ENCODE data around the gene POP4. TPM values are rescaled to one million over a fixed set of nuclear protein-coding genes. Genes with fewer than 3 reads are reported as not detected.

Gene POP4
- total RNA-seq, 6 donors from 2014 or later: 29.3 to 59.6 (median 53.8) TPM

- no peak for TF ChIP-seq CTCF (IDR thresholded peaks at IDR 0.05)
- no peak for TF ChIP-seq POLR2A (IDR thresholded peaks at IDR 0.05)
- TF ChIP-seq POLR2AphosphoS5 (IDR thresholded peaks at IDR 0.05): no peak
- TF ChIP-seq EP300 (IDR thresholded peaks at IDR 0.05): no peak
- DNase-seq: no peak
- WGBS, 2 donors: 72 to 79% methylated on average over 6 of the region's 6 CpGs
Measured at GRCh38 chr19:29634423-29635130, 28.5 kb downstream of the POP4 start.

GRCh38 chr19:29635963-29636362 lies 29.9 kb downstream of the POP4 start:
- 69 to 79% methylated on average over 6 of the region's 6 CpGs for WGBS, 2 donors
- Histone ChIP-seq H3K4me3 (no peak overlapping the region), H3K27ac (no peak overlapping the region), H3K9me3 (no peaks in the 10 kb centered on the region), H3K27me3 (no peaks in the 10 kb centered on the region), H3K4me1 (no peaks in the 10 kb centered on the region), H3K36me3 (no peaks in the 10 kb centered on the region)
- ATAC-seq (ENCODE audit: low FRiP score in 2 of 2) (no peak), DNase-seq (no peak)
- TF ChIP-seq EP300 (IDR thresholded peaks at IDR 0.05) (no peak), POLR2A (IDR thresholded peaks at IDR 0.05) (no peak), POLR2AphosphoS5 (IDR thresholded peaks at IDR 0.05) (no peak)

More at GRCh38 chr19:29634423-29635130, 28.5 kb downstream of the POP4 start:
- Histone ChIP-seq H3K27me3 (no peaks in the 10 kb centered on the region), H3K27ac (no peak overlapping the region), H3K9me3 (no peaks in the 10 kb centered on the region), H3K4me1 (no peaks in the 10 kb centered on the region), H3K36me3 (no peaks in the 10 kb centered on the region), H3K4me3 (no peak overlapping the region)
- no peak for ATAC-seq (ENCODE audit: low FRiP score in 2 of 2)

- ATAC-seq (ENCODE audit: low FRiP score in 2 of 2): no peak
- WGBS, 2 donors: 69 to 74% methylated on average over 9 to 12 of the region's 12 CpGs
- Histone ChIP-seq H3K27ac (no peak overlapping the region), H3K36me3 (no peaks in the 10 kb centered on the region), H3K4me1 (no peaks in the 10 kb centered on the region), H3K27me3 (no peaks in the 10 kb centered on the region), H3K9me3 (no peaks in the 10 kb centered on the region), H3K4me3 (no peak overlapping the region)
- TF ChIP-seq POLR2A (IDR thresholded peaks at IDR 0.05) (no peak), CTCF (IDR thresholded peaks at IDR 0.05) (no peak), POLR2AphosphoS5 (IDR thresholded peaks at IDR 0.05) (no peak), EP300 (IDR thresholded peaks at IDR 0.05) (no peak)
- DNase-seq: no peak
Measured at GRCh38 chr19:29636553-29637360, 30.7 kb downstream of the POP4 start.

GRCh38 chr19:29639086-29639485 lies 33.0 kb downstream of the POP4 start:
- H3K9me3 ChIP-seq: no peaks in the 10 kb centered on the region
- H3K36me3 ChIP-seq: no peaks in the 10 kb centered on the region
- DNase-seq (no peak), ATAC-seq (ENCODE audit: low FRiP score in 2 of 2) (no peak)
- no peak overlapping the region for H3K4me3 ChIP-seq
- WGBS, 2 donors: 88 to 89% methylated on average over 8 of the region's 8 CpGs
- H3K4me1 ChIP-seq: no peaks in the 10 kb centered on the region
- TF ChIP-seq POLR2A (IDR thresholded peaks at IDR 0.05) (no peak), EP300 (IDR thresholded peaks at IDR 0.05) (no peak), POLR2AphosphoS5 (IDR thresholded peaks at IDR 0.05) (no peak), CTCF (IDR thresholded peaks at IDR 0.05) (no peak)
- no peaks in the 10 kb centered on the region for H3K27me3 ChIP-seq
- H3K27ac ChIP-seq: no peak overlapping the region

GRCh38 chr19:29640231-29640630 lies 34.1 kb downstream of the POP4 start:
- no peaks in the 10 kb centered on the region for H3K27me3 ChIP-seq
- H3K9me3 ChIP-seq: no peaks in the 10 kb centered on the region
- ATAC-seq (ENCODE audit: low FRiP score in 2 of 2) (no peak), DNase-seq (no peak)
- H3K4me3 ChIP-seq: no peak overlapping the region
- peaks cover 0 to 2% (median under 1%) of the 10 kb centered on the region in 4 donors for H3K4me1 ChIP-seq
- TF ChIP-seq POLR2A (IDR thresholded peaks at IDR 0.05) (no peak), CTCF (IDR thresholded peaks at IDR 0.05) (no peak), EP300 (IDR thresholded peaks at IDR 0.05) (no peak), POLR2AphosphoS5 (IDR thresholded peaks at IDR 0.05) (no peak)
- H3K36me3 ChIP-seq: no peaks in the 10 kb centered on the region
- 86 to 88% methylated on average over 12 of the region's 12 CpGs for WGBS, 2 donors
- H3K27ac ChIP-seq: no peak overlapping the region

All from upper lobe of left lung (tissue), 6 donors.